Thyroid gland (tissue), 4 donors: ENCODE data around the gene ING3. TPM values are rescaled to one million over a fixed set of nuclear protein-coding genes. Genes with fewer than 3 reads are reported as not detected.

ENCODE experiments used
- DNase-seq, 2 donors: peaks; one replicate each; pipeline ENCODE4 v3.0.0-alpha.2; 2019
- H3K27ac ChIP-seq, 3 donors: fragments of 200-600 bp; sonication (generic); 1 replicate in 2 of 3; 2 replicates in 1 of 3; pipeline ENCODE4 v1.5.1; 2016 to 2019; ENCODE audit warnings: mild to moderate bottlenecking in 1 of 3, moderate library complexity in 1 of 3
- H3K27me3 ChIP-seq: fragments of 200-600 bp; sonication (generic); one replicate; pipeline ENCODE4 v1.5.1; 2019
- H3K36me3 ChIP-seq, 2 donors: fragments of 200-600 bp; sonication (generic); one replicate each; pipeline ENCODE4 v1.5.1; 2016 to 2019
- H3K4me1 ChIP-seq, 2 donors: fragments of 200-600 bp; sonication (generic); one replicate each; pipeline ENCODE4 v1.5.1; 2017 to 2019
- H3K4me3 ChIP-seq, 3 donors: fragments of 200-600 bp; sonication (generic); replicated peaks in 1 of 3; 1 replicate in 2 of 3; 2 replicates in 1 of 3; pipeline ENCODE4 v1.5.1; 2016; ENCODE audit warnings: mild to moderate bottlenecking in 1 of 3
- H3K9me3 ChIP-seq: fragments of 200-600 bp; sonication (generic); one replicate; pipeline ENCODE4 v1.5.1; 2017
- CTCF ChIP-seq, 6 experiments: fragments of 200-600 bp in 3 of 6; fragments of 450-650 bp in 3 of 6; sonication (generic) in 3 of 6; IDR thresholded peaks; one replicate each; pipeline ENCODE4 v1.5.1; 2016 to 2019; ENCODE audit warnings: antibody characterized with exemption in 6 of 6, mild to moderate bottlenecking in 2 of 6, inconsistent platforms in 1 of 6, moderate library complexity in 1 of 6
- POLR2A ChIP-seq, 2 donors: fragments of 450-650 bp; IDR thresholded peaks; one replicate each; pipeline ENCODE4 v1.6.1; 2017; ENCODE audit warnings: antibody characterized with exemption in 2 of 2, mild to moderate bottlenecking in 2 of 2, moderate library complexity in 1 of 2
- WGBS, 2 donors: methylation state at CpG; one replicate each; pipeline ENCODE4 v1.1.5; 2017; 5-methylcytosine and 5-hydroxymethylcytosine counted together
- intact Hi-C: fragments of 100-400 bp; cut with DNase I; formaldehyde crosslinking; loops from one replicate; pipeline ENCODE4 v1.15.1; 2023
- total RNA-seq, 4 donors: library from RNA; depleted of rRNA; stranded (reverse); fragments of >200 nt; gene quantifications; one replicate each; pipeline ENCODE4 v1.2.3, GENCODE V29; 2016

The ING3 gene
- total RNA-seq, 4 donors from 2014 or later = 23.7 to 40.8 (median 37.1) TPM

- DNase-seq = no peak
- WGBS, 2 donors = 91 to 92% methylated on average over 3 of the region's 3 CpGs
- TF ChIP-seq POLR2A (IDR thresholded peaks at IDR 0.05) = no peak
- no peak for TF ChIP-seq CTCF (IDR thresholded peaks at IDR 0.05)
- H3K9me3 ChIP-seq = no peaks in the 10 kb centered on the region
- no peaks in the 10 kb centered on the region for H3K27me3 ChIP-seq
- H3K4me3 ChIP-seq = no peak overlapping the region
- peaks cover 7 to 16% of the 10 kb centered on the region in 2 donors for H3K4me1 ChIP-seq
- peaks cover 17 to 26% of the 10 kb centered on the region in 2 donors for H3K36me3 ChIP-seq
- no peak overlapping the region for H3K27ac ChIP-seq
- intact Hi-C loops = no loop called here
These were observed 5.1 kb downstream of the ING3 start for GRCh38 chr7:120955577-120956149.

- intact Hi-C loops = no loop called here
- H3K4me3 ChIP-seq = no peak overlapping the region
- H3K9me3 ChIP-seq = no peaks in the 10 kb centered on the region
- H3K4me1 ChIP-seq = peaks cover 0 to 11% of the 10 kb centered on the region in 2 donors
- no peak for TF ChIP-seq POLR2A (IDR thresholded peaks at IDR 0.05)
- TF ChIP-seq CTCF (IDR thresholded peaks at IDR 0.05) = no peak
- 94 to 97% methylated on average over 8 of the region's 8 CpGs for WGBS, 2 donors
- no peak overlapping the region for H3K27ac ChIP-seq
- DNase-seq = no peak
- peaks cover 18 to 21% of the 10 kb centered on the region in 2 donors for H3K36me3 ChIP-seq
- H3K27me3 ChIP-seq = no peaks in the 10 kb centered on the region
These were observed 9.4 kb downstream of the ING3 start for GRCh38 chr7:120959929-120960484.

GRCh38 chr7:120960714-120961113 is 10.1 kb downstream of the ING3 start:
- intact Hi-C loops = no loop called here
- peaks cover 15 to 16% of the 10 kb centered on the region in 2 donors for H3K36me3 ChIP-seq

GRCh38 chr7:120961638-120962173 is 11.1 kb downstream of the ING3 start:
- peaks cover 0 to 11% of the 10 kb centered on the region in 2 donors for H3K4me1 ChIP-seq
- no peak overlapping the region for H3K27ac ChIP-seq
- H3K36me3 ChIP-seq = peaks cover 5 to 8% of the 10 kb centered on the region in 2 donors
- intact Hi-C loops = no loop called here
- TF ChIP-seq POLR2A (IDR thresholded peaks at IDR 0.05) (no peak), CTCF (IDR thresholded peaks at IDR 0.05) (no peak)
- H3K9me3 ChIP-seq = no peaks in the 10 kb centered on the region
- DNase-seq = no peak
- 75 to 92% methylated on average over 1 of the region's 1 CpG for WGBS, 2 donors
- H3K4me3 ChIP-seq = no peak overlapping the region
- H3K27me3 ChIP-seq = no peaks in the 10 kb centered on the region

More at GRCh38 chr7:120960714-120961113, 10.1 kb downstream of the ING3 start:
- Histone ChIP-seq H3K9me3 (no peaks in the 10 kb centered on the region), H3K4me3 (no peak overlapping the region), H3K27me3 (no peaks in the 10 kb centered on the region), H3K27ac (no peak overlapping the region), H3K4me1 (peaks cover 0 to 11% of the 10 kb centered on the region in 2 donors)
- TF ChIP-seq POLR2A (IDR thresholded peaks at IDR 0.05) = no peak
- no peak for TF ChIP-seq CTCF (IDR thresholded peaks at IDR 0.05)
- WGBS, 2 donors = 82 to 84% methylated on average over 1 of the region's 1 CpG
- DNase-seq = no peak

GRCh38 chr7:120964088-120964487 is 13.5 kb downstream of the ING3 start:
- peaks cover 0 to 11% of the 10 kb centered on the region in 2 donors for H3K4me1 ChIP-seq
- no peak for TF ChIP-seq CTCF (IDR thresholded peaks at IDR 0.05)
- TF ChIP-seq POLR2A (IDR thresholded peaks at IDR 0.05) = no peak
- H3K4me3 ChIP-seq = no peak overlapping the region
- no peak for DNase-seq
- 92 to 96% methylated on average over 1 of the region's 1 CpG for WGBS, 2 donors
- H3K27me3 ChIP-seq = no peaks in the 10 kb centered on the region
- H3K9me3 ChIP-seq = no peaks in the 10 kb centered on the region
- intact Hi-C loops = no loop called here
- peaks cover 18 to 28% of the 10 kb centered on the region in 2 donors for H3K36me3 ChIP-seq
- H3K27ac ChIP-seq = no peak overlapping the region
